HG03095 (cell line): Measurements from ENCODE around the gene SHANK3.
"Not testable (repeated sequence)": the region's sequence is repeated elsewhere in the genome, so short reads cannot be mapped to it uniquely, and the experiment has no call there.

ENCODE experiments used
- ATAC-seq: cut with Tn5 transposase; IDR thresholded peaks from one replicate; pipeline ENCODE4 v1.9.1; 2021; ENCODE audit warnings: moderate library complexity; ENCODE audit not compliant: unreplicated experiment

Gene SHANK3

GRCh38 chr22:50653256-50653655, 19.4 kb upstream of the SHANK3 start:
- ATAC-seq, result no peak

GRCh38 chr22:50654664-50655063, 18.0 kb upstream of the SHANK3 start:
- not testable (repeated sequence) for ATAC-seq

- ATAC-seq, result no peak
Measured at GRCh38 chr22:50656122-50657070, 16.2 kb upstream of the SHANK3 start.

- no peak for ATAC-seq
Measured at GRCh38 chr22:50657925-50658324, 14.7 kb upstream of the SHANK3 start.

GRCh38 chr22:50659711-50660110, 12.9 kb upstream of the SHANK3 start:
- not testable (repeated sequence) for ATAC-seq

- ATAC-seq, result no peak
Measured at GRCh38 chr22:50660306-50660705, 12.3 kb upstream of the SHANK3 start.

- no peak for ATAC-seq
Measured at GRCh38 chr22:50665212-50665611, 7.4 kb upstream of the SHANK3 start.

GRCh38 chr22:50665738-50666137, 6.9 kb upstream of the SHANK3 start:
- no peak for ATAC-seq

- no peak for ATAC-seq
Measured at GRCh38 chr22:50670513-50670912, 2.1 kb upstream of the SHANK3 start.

GRCh38 chr22:50670914-50671538, 1.6 kb upstream of the SHANK3 start:
- ATAC-seq, result no peak

GRCh38 chr22:50671641-50672040, 982 bp upstream of the SHANK3 start:
- ATAC-seq, result no peak

GRCh38 chr22:50672041-50672440, 582 bp upstream of the SHANK3 start:
- ATAC-seq, result no peak

GRCh38 chr22:50673231-50674129, 857 bp downstream of the SHANK3 start:
- no peak for ATAC-seq

GRCh38 chr22:50674130-50674500, 1.5 kb downstream of the SHANK3 start:
- no peak for ATAC-seq

GRCh38 chr22:50674606-50675552, 2.3 kb downstream of the SHANK3 start:
- ATAC-seq, result no peak

GRCh38 chr22:50675553-50676179, 3.0 kb downstream of the SHANK3 start:
- ATAC-seq, result no peak

- ATAC-seq, result no peak
Measured at GRCh38 chr22:50676180-50676636, 3.6 kb downstream of the SHANK3 start.

- no peak for ATAC-seq
Measured at GRCh38 chr22:50676661-50677492, 4.3 kb downstream of the SHANK3 start.
